SK-N-SH treated with all-trans-retinoic acid at 6 μM for 48 hours (cell line): ENCODE measurements around the gene DHCR24.

ENCODE experiments used
- OSR1 ChIP-seq: fragments of 250-450 bp; sonication (Bioruptor Pico); IDR thresholded peaks from 2 replicates; pipeline ENCODE4 v1.8.0; 2022; ENCODE audit warnings: moderate library complexity, mild to moderate bottlenecking, inconsistent platforms
- PATZ1 ChIP-seq: fragments of 250-450 bp; sonication (Bioruptor Pico); IDR thresholded peaks from 2 replicates; pipeline ENCODE4 v1.8.0; 2020; ENCODE audit warnings: mild to moderate bottlenecking, moderate library complexity, borderline replicate concordance
- RARB ChIP-seq: fragments of 250-450 bp; sonication (Bioruptor Pico); IDR thresholded peaks from 2 replicates; pipeline ENCODE4 v1.8.0; 2021; ENCODE audit warnings: mild to moderate bottlenecking, moderate library complexity
- SNAI2 ChIP-seq: fragments of 250-450 bp; sonication (Bioruptor Pico); IDR thresholded peaks from 2 replicates; pipeline ENCODE4 v1.5.0; 2020; ENCODE audit warnings: mild to moderate bottlenecking, moderate library complexity
- TCF4 ChIP-seq: fragments of 250-450 bp; sonication (Bioruptor Pico); IDR thresholded peaks from 2 replicates; pipeline ENCODE4 v1.8.0; 2021; ENCODE audit warnings: mild to moderate bottlenecking, moderate library complexity, borderline replicate concordance
- TOX ChIP-seq: fragments of 250-450 bp; sonication (Bioruptor Pico); IDR thresholded peaks from 2 replicates; pipeline ENCODE4 v1.8.0; 2021; ENCODE audit warnings: mild to moderate bottlenecking, moderate library complexity, borderline replicate concordance
- TSHZ2 ChIP-seq: fragments of 250-450 bp; sonication (Bioruptor Pico); IDR thresholded peaks from 2 replicates; pipeline ENCODE4 v1.5.0; 2020; ENCODE audit warnings: mild to moderate bottlenecking, moderate library complexity
- ZFP30 ChIP-seq: fragments of 450-650 bp; formaldehyde crosslinking; IDR thresholded peaks from 2 replicates; pipeline ENCODE4 v1.5.0; 2022; ENCODE audit warnings: mild to moderate bottlenecking, moderate library complexity

GRCh38 chr1:54870869-54871268 lies 16.1 kb downstream of the DHCR24 start:
- TF ChIP-seq OSR1 (no peak), SNAI2 (no peak), ZFP30 (CRISPR knock-in tag) (no peak), TOX (CRISPR knock-in tag) (no peak), TCF4 (CRISPR knock-in tag) (no peak), PATZ1 (CRISPR knock-in tag) (no peak), TSHZ2 (CRISPR knock-in tag) (no peak), RARB (CRISPR knock-in tag) (no peak)
